Suprapubic skin (tissue), 3 donors: ENCODE measurements around the gene SERPINA1.

Experiments
- CTCF ChIP-seq, 2 donors: fragments of 200-600 bp in 1 of 2; fragments of 450-650 bp in 1 of 2; sonication (generic) in 1 of 2; IDR thresholded peaks; one replicate each; pipeline ENCODE4 v1.5.1; 2016 to 2019; ENCODE audit warnings: antibody characterized with exemption in 2 of 2, mild to moderate bottlenecking in 1 of 2, moderate library complexity in 1 of 2
- EP300 ChIP-seq: sonication (generic); formaldehyde crosslinking; IDR thresholded peaks from one replicate; pipeline ENCODE4 v1.6.1; 2017; ENCODE audit warnings: antibody characterized with exemption

- TF ChIP-seq CTCF (IDR thresholded peaks at IDR 0.05) (no peak), EP300 (no peak)
Observed at GRCh38 chr14:94424371-94424770, 36.0 kb upstream of the SERPINA1 start.
